HL-60 (cell line): ENCODE results near the gene DLG4.

ENCODE experiments used
- GABPA ChIP-seq: IDR thresholded peaks from 2 replicates; pipeline ENCODE4 v1.6.1; 2012; ENCODE audit warnings: low read depth
- POLR2AphosphoS5 ChIP-seq: IDR thresholded peaks from 2 replicates; pipeline ENCODE4 v1.6.1; 2012; ENCODE audit warnings: low read depth
- SPI1 ChIP-seq: IDR thresholded peaks from 2 replicates; pipeline ENCODE4 v1.6.1; 2012; ENCODE audit warnings: low read depth, mild to moderate bottlenecking, borderline replicate concordance
- TF ChIP-seq, protein P1 (sequence below): IDR thresholded peaks from one replicate; pipeline ENCODE4 v1.5.1; 2011; ENCODE audit warnings: low read length, control low read depth, inconsistent platforms; ENCODE audit not compliant: insufficient read depth
- TF ChIP-seq, protein P2 (sequence below): IDR thresholded peaks from 2 replicates; pipeline ENCODE4 v1.6.1; 2012; ENCODE audit warnings: low read depth; ENCODE audit not compliant: insufficient replicate concordance

DNA sequence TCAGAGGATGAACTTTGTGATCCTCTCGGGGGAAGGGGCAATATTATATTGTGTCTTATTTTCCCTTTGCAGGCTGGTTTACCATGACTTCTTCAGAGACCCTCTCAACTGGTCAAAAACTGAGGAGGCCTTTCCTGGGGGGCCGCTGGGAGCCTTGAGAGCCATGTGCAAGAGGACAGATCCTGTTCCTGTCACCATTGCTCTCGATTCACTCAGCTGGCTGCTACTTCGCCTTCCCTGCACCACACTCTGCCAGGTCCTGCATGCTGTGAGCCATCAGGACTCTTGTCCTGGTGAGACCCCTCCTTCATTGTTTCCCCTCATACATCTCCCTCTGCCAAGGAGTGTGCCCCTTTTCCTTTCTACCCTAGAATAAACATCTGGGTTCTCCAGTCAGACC lies 34.9 kb upstream of the DLG4 start:
- TF ChIP-seq, protein P1, sequence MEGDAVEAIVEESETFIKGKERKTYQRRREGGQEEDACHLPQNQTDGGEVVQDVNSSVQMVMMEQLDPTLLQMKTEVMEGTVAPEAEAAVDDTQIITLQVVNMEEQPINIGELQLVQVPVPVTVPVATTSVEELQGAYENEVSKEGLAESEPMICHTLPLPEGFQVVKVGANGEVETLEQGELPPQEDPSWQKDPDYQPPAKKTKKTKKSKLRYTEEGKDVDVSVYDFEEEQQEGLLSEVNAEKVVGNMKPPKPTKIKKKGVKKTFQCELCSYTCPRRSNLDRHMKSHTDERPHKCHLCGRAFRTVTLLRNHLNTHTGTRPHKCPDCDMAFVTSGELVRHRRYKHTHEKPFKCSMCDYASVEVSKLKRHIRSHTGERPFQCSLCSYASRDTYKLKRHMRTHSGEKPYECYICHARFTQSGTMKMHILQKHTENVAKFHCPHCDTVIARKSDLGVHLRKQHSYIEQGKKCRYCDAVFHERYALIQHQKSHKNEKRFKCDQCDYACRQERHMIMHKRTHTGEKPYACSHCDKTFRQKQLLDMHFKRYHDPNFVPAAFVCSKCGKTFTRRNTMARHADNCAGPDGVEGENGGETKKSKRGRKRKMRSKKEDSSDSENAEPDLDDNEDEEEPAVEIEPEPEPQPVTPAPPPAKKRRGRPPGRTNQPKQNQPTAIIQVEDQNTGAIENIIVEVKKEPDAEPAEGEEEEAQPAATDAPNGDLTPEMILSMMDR = no peak
- TF ChIP-seq, protein P2, sequence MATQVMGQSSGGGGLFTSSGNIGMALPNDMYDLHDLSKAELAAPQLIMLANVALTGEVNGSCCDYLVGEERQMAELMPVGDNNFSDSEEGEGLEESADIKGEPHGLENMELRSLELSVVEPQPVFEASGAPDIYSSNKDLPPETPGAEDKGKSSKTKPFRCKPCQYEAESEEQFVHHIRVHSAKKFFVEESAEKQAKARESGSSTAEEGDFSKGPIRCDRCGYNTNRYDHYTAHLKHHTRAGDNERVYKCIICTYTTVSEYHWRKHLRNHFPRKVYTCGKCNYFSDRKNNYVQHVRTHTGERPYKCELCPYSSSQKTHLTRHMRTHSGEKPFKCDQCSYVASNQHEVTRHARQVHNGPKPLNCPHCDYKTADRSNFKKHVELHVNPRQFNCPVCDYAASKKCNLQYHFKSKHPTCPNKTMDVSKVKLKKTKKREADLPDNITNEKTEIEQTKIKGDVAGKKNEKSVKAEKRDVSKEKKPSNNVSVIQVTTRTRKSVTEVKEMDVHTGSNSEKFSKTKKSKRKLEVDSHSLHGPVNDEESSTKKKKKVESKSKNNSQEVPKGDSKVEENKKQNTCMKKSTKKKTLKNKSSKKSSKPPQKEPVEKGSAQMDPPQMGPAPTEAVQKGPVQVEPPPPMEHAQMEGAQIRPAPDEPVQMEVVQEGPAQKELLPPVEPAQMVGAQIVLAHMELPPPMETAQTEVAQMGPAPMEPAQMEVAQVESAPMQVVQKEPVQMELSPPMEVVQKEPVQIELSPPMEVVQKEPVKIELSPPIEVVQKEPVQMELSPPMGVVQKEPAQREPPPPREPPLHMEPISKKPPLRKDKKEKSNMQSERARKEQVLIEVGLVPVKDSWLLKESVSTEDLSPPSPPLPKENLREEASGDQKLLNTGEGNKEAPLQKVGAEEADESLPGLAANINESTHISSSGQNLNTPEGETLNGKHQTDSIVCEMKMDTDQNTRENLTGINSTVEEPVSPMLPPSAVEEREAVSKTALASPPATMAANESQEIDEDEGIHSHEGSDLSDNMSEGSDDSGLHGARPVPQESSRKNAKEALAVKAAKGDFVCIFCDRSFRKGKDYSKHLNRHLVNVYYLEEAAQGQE = no peak
- TF ChIP-seq POLR2AphosphoS5 = no peak
- no peak for TF ChIP-seq SPI1
- no peak for TF ChIP-seq GABPA
